K562 (cell line): ENCODE measurements around the gene ITPRIP. TPM values are rescaled to one million over a fixed set of nuclear protein-coding genes. Genes with fewer than 3 reads are reported as not detected.

Source experiments
- ATAC-seq: fragments of 200-7000 bp; cut with Tn5 transposase; 3 replicates; pipeline ENCODE4 v1.9.1; 2020; ENCODE audit warnings: moderate library complexity
- BruUV-seq: library from RNA; stranded (reverse); fragments of 400-500 nt; replicated peaks from 2 replicates; lab custom pipeline; 2021; lab: Mats Ljungman, UMichigan
- CTCF ChIA-PET: fragments of 300-600 bp; formaldehyde crosslinking; extraction: SDS; loops from one replicate; lab custom pipeline; 2021; ENCODE audit warnings: low intra/inter-chr PET ratio; lab: Yijun Ruan, JAX
- POLR2A ChIA-PET: fragments of 300-600, 350-650 bp; sonication (Branson Sonifier 250); formaldehyde crosslinking; extraction: SDS; loops from one replicate; lab custom pipeline; 2021; ENCODE audit warnings: antibody characterized with exemption, inconsistent platforms; lab: Yijun Ruan, JAX
- DNase-seq, 4 experiments: peaks; one replicate each; pipeline versions ENCODE4 v3.0.0 to v3.0.0-alpha.2; 2011 to 2018; ENCODE audit warnings: low spot score in 3 of 4, mixed read lengths in 3 of 4; ENCODE audit errors: extremely low read depth in 1 of 4
- FAIRE-seq: peaks from 2 replicates; lab custom pipeline; 2011; peaks lifted over from hg19 to GRCh38; lab: Jason Lieb, UNC
- H2AFZ ChIP-seq: 2 replicates; pipeline ENCODE4 v1.6.0; 2011; ENCODE audit warnings: low read depth, low read length, control low read depth, inconsistent platforms
- H3K27ac ChIP-seq: fragments of 200-600 bp; 3 replicates; pipeline ENCODE4 v1.8.0; 2011; ENCODE audit warnings: low read depth, mild to moderate bottlenecking, control low read depth, inconsistent platforms, low read length, moderate library complexity, mixed read lengths; ENCODE audit errors: extremely low read depth
- H3K27me3 ChIP-seq, 2 experiments: fragments of 300-600 bp in 1 of 2; 2 replicates in 1 of 2; 3 replicates in 1 of 2; pipeline versions ENCODE4 v1.6.0 to v1.8.0; 2011; ENCODE audit warnings: inconsistent platforms in 2 of 2, low read length in 2 of 2, mild to moderate bottlenecking in 1 of 2, mixed read lengths in 1 of 2, moderate library complexity in 1 of 2; ENCODE audit not compliant: control insufficient read depth in 2 of 2, insufficient read depth in 2 of 2
- H3K36me3 ChIP-seq: fragments of 300-600 bp; 3 replicates; pipeline ENCODE4 v1.8.0; 2011; ENCODE audit warnings: mild to moderate bottlenecking, low read length, inconsistent platforms; ENCODE audit not compliant: control insufficient read depth, insufficient read depth
- H3K4me1 ChIP-seq, 2 experiments: fragments of 200-600 bp in 1 of 2; replicated peaks in 1 of 2; 2 replicates in 1 of 2; 3 replicates in 1 of 2; pipeline versions ENCODE4 v1.5.1 to v1.8.0; 2011; ENCODE audit warnings: inconsistent platforms in 2 of 2, low read length in 2 of 2, mild to moderate bottlenecking in 1 of 2, mixed read lengths in 1 of 2, moderate library complexity in 1 of 2; ENCODE audit not compliant: control insufficient read depth in 2 of 2, insufficient read depth in 2 of 2
- H3K4me2 ChIP-seq: 2 replicates; pipeline ENCODE4 v1.6.1; 2011; ENCODE audit warnings: low read length, control low read depth, inconsistent platforms, mixed read lengths; ENCODE audit not compliant: insufficient read depth
- H3K4me3 ChIP-seq: fragments of 200-600 bp; sonication (generic), shearing (Covaris generic); 2 replicates; pipeline ENCODE4 v1.5.1; 2016; ENCODE audit warnings: control low read depth, inconsistent platforms
- H3K79me2 ChIP-seq: fragments of 200-600 bp; 3 replicates; pipeline ENCODE4 v1.8.0; 2011; ENCODE audit warnings: low read length, inconsistent platforms; ENCODE audit not compliant: control insufficient read depth, insufficient read depth
- H3K9ac ChIP-seq, 2 experiments: 2 replicates each; pipeline versions ENCODE4 v1.6.0 to v1.6.1; 2011; ENCODE audit warnings: low read depth in 2 of 2, low read length in 2 of 2, control low read depth in 1 of 2, inconsistent platforms in 1 of 2, mild to moderate bottlenecking in 1 of 2, mixed read lengths in 1 of 2; ENCODE audit not compliant: insufficient read depth in 1 of 2
- H3K9me1 ChIP-seq: one replicate; pipeline ENCODE4 v1.6.0; 2011; ENCODE audit warnings: inconsistent platforms, mild to moderate bottlenecking, low read length, moderate library complexity; ENCODE audit not compliant: control insufficient read depth, insufficient read depth
- H3K9me3 ChIP-seq: replicated peaks from 2 replicates; pipeline ENCODE4 v1.5.1; 2011; ENCODE audit warnings: low read depth, low read length, inconsistent platforms; ENCODE audit not compliant: control insufficient read depth, insufficient read depth
- H4K20me1 ChIP-seq: replicated peaks from 2 replicates; pipeline ENCODE4 v1.6.1; 2011; ENCODE audit warnings: low read length, inconsistent platforms, mixed read lengths; ENCODE audit not compliant: control insufficient read depth, insufficient read depth
- BMI1 ChIP-seq: fragments of 150-350 bp; IDR thresholded peaks from 2 replicates; pipeline ENCODE4 v1.6.1; 2014; ENCODE audit warnings: low read length
- MAFG ChIP-seq: fragments of 450-650 bp; conservative IDR thresholded peaks from 2 replicates; pipeline ENCODE4 v1.6.1; 2016; ENCODE audit warnings: missing genetic modification characterization, missing compliant biosample characterization
- NR2C2 ChIP-seq, 2 experiments: fragments of 200-800 bp in 1 of 2; sonication (Bioruptor generic) in 1 of 2; sonication (generic) in 1 of 2; formaldehyde crosslinking in 1 of 2; IDR thresholded peaks; 2 replicates each; pipeline versions ENCODE4 v1.6.1 to v1.8.0; 2016 to 2022; ENCODE audit warnings: mild to moderate bottlenecking in 1 of 2, missing compliant biosample characterization in 1 of 2, missing genetic modification characterization in 1 of 2, missing genetic modification reagents in 1 of 2
- PHB ChIP-seq: fragments of 250-450 bp; sonication (Bioruptor Pico); IDR thresholded peaks from 2 replicates; pipeline ENCODE4 v1.5.0; 2021
- SOX6 ChIP-seq: fragments of 450-650 bp; IDR thresholded peaks from 2 replicates; pipeline ENCODE4 v1.6.1; 2014; ENCODE audit warnings: mild to moderate bottlenecking
- TBP ChIP-seq: optimal IDR thresholded peaks from 2 replicates; pipeline ENCODE3; 2011; ENCODE audit warnings: low read depth, low read length, improper control_type of control experiment
- ZNF445 ChIP-seq: fragments of 250-450 bp; sonication (Bioruptor Pico); IDR thresholded peaks from 2 replicates; pipeline ENCODE4 v1.4.0; 2020; ENCODE audit warnings: low read depth, mild to moderate bottlenecking, moderate library complexity
- WGBS: fragments of 100-300 bp; shearing (Covaris generic); methylation state at CpG from one replicate; pipeline ENCODE4 v1.1.6; 2016; ENCODE audit warnings: low coverage, mixed read lengths; ENCODE audit not compliant: insufficient coverage; ENCODE audit errors: missing lambda C conversion rate; 5-methylcytosine and 5-hydroxymethylcytosine counted together
- in situ Hi-C: fragments of 300-500 bp; cut with MboI; formaldehyde crosslinking; loops from 4 replicates; pipeline ENCODE4 v1.15.0; 2018; ENCODE audit warnings: inconsistent platforms, mixed read lengths
- intact Hi-C: fragments of 100-400 bp; cut with micrococcal nuclease; formaldehyde crosslinking; loops from 2 replicates; pipeline ENCODE4 v1.14.2; 2022
- polyA plus RNA-seq, 8 experiments: library from polyadenylated mRNA; depleted of rRNA in 4 of 8; stranded (reverse) in 5 of 8; unstranded in 3 of 8; fragments of >200 nt; fragmentation: Nextera tagmentation in 2 of 8; fragmentation: Illumina TruSeq in 1 of 8; extraction: Ambion mirVana in 2 of 8; extraction: Trizol in 1 of 8; gene quantifications; 2 replicates each; pipeline versions ENCODE4 v1.2.1 to v1.2.3, GENCODE V29; 2011 to 2014; ENCODE audit warnings: inconsistent platforms in 1 of 8, missing spikeins in 1 of 8
- total RNA-seq, 7 experiments: library from RNA; depleted of rRNA in 6 of 7; stranded (reverse); fragments of >200 nt in 6 of 7; fragmentation: Illumina TruSeq in 2 of 7; extraction: Trizol in 2 of 7; gene quantifications; 2 replicates each; pipeline versions ENCODE4 v1.2.1 to v1.2.3, GENCODE V29; 2011 to 2021; ENCODE audit warnings: low replicate concordance in 1 of 7

ITPRIP gene
- total and polyA plus RNA-seq, 9 of the 15 experiments (the other 6 are each of a cell fraction or from before 2014, with no cell fraction given) = 4.4 to 28.5 (median 10.9) TPM

DNA sequence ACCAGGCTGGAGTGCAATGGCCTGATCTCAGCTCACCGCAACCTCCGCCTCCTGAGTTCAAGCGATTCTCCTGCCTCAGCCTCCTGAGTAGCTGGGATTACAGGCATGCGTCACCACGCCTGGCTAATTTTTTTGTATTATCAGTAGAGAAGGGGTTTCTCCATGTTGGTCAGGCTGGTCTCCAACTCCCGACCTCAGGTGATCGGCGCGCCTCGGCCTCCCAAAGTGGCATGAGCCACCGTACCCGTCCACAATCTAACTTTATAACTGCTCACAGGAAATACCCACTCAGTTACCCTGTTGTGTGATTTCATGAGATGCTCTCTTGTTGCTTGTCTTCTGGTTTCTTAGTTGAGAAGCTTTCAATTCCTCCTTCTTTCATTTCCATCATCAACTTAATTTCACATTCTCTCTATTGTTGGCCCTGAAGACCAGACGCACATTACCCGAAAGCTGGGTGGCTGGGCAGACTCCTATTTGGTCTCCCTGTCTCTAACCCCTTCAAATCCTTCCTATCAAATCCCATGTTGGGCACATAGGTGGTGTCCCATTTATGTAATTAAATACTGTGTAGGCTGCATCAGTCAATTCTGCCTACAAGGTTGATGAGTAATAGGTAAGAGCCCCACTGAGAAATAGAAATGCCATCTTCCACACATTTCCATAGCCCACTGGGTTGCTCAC lies 70.4 kb downstream of the ITPRIP start:
- no peak for TF ChIP-seq MAFG (tag)
- TF ChIP-seq ZNF445 (CRISPR knock-in tag) = no peak
- POLR2A ChIA-PET = no interaction called here
- Histone ChIP-seq H3K27ac (no peak overlapping the region), H3K27me3 (no peaks in the 10 kb centered on the region), H2AFZ (no peak overlapping the region), H3K4me3 (no peak overlapping the region), H3K79me2 (peaks cover 10% of the 10 kb centered on the region), H3K4me1 (no peaks in the 10 kb centered on the region; a peak in 1 of 5 replicates), H3K36me3 (peaks cover 65% of the 10 kb centered on the region), H3K4me2 (no peak overlapping the region), H3K9ac (no peak overlapping the region), H3K9me3 (no peaks in the 10 kb centered on the region; the same call in 1 of the 2 replicates), H3K9me1 (no peaks in the 10 kb centered on the region), H4K20me1 (no peaks in the 10 kb centered on the region)
- no peak for ATAC-seq
- no peak for DNase-seq
- FAIRE-seq = no peak
- in situ Hi-C loops (no loop called here), intact Hi-C loops (no loop called here)
- 95% methylated on average over 10 of the region's 14 CpGs for WGBS
- BruUV-seq = no TSS peak
- CTCF ChIA-PET = no interaction called here

DNA sequence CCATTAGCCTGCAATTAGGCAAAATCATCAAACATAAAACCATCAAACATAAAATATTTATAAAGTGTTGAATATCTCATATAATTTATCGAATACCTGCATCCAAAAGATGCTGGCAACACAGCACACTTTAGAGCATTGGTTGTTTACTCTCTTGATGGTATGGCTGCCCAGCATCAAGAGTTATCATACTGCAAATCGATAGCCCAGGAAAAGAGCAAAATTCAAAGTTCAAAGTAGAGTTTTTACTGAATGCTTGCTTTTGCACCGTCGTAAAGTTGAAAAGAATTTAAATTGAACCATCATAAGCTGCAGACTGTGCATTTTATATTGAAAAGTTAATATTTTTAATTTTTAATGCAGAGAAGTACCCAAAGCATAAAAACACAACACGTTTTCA lies 73.5 kb downstream of the ITPRIP start:
- Histone ChIP-seq H3K9me1 (no peaks in the 10 kb centered on the region), H4K20me1 (no peaks in the 10 kb centered on the region), H2AFZ (no peak overlapping the region), H3K4me3 (no peak overlapping the region), H3K9ac (no peak overlapping the region), H3K27me3 (no peaks in the 10 kb centered on the region), H3K36me3 (peaks cover 96% of the 10 kb centered on the region), H3K4me2 (no peak overlapping the region), H3K4me1 (peaks cover 6 to 7% of the 10 kb centered on the region in 2 experiments; a peak in 3 of 5 replicates), H3K27ac (no peak overlapping the region), H3K9me3 (no peaks in the 10 kb centered on the region; the same call in 1 of the 2 replicates), H3K79me2 (peaks cover 40% of the 10 kb centered on the region)
- no peak for DNase-seq
- ATAC-seq = no peak
- no TSS peak for BruUV-seq
- intact Hi-C loops (no loop called here), in situ Hi-C loops (no loop called here)
- ChIA-PET POLR2A (no interaction called here), CTCF (no interaction called here)
- TF ChIP-seq SOX6 (no peak), PHB (no peak), TBP (no peak), BMI1 (no peak), NR2C2 (CRISPR knock-in tag; IDR thresholded peaks at IDR 0.05) (no peak), NR2C2 (tag; IDR thresholded peaks at IDR 0.05) (no peak)
- no peak for FAIRE-seq
- 97% methylated on average over 5 of the region's 5 CpGs for WGBS
